Activated T-cell treated with anti-CD3 and anti-CD28 coated beads for 48 hours (primary cell): ENCODE data around the gene DPM1.

ENCODE experiments used
- DNase-seq: peaks from one replicate; pipeline ENCODE4 v3.0.0-alpha.2; 2020; ENCODE audit warnings: low read depth

Gene DPM1

DNA sequence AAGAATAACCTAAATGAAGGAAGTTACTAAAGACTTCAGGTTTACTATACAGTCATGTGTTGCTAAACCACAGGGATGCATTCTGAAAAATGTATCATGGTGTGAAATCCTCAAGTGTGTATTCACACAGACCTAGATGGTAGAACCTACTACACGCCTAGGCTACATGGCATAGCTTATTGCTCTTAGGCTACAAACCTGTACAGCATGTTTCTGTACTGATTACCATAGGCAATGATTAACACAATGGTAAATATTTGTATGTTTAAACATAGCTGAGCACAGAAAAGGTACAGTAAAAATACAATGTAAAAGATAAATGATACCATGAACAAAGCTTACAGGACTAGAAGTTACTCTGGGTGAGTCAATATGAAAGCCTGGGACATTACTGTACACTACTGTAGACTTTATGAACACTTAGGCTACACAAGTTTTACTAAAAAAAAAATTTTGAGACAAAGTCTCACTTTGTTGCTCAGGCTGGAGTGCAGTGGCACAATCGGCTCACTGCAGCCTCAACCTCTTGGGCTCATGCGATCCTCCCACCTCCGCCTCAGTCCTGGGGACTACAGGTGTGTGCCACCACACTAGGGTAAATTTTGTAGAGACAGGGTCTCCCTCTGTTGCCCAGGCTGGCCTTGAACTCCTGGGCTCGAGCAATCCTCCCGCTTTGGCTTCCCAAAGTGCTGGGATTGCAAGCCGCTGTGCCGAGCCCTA is 63.1 kb downstream of the DPM1 start:
- no peak for DNase-seq

DNA sequence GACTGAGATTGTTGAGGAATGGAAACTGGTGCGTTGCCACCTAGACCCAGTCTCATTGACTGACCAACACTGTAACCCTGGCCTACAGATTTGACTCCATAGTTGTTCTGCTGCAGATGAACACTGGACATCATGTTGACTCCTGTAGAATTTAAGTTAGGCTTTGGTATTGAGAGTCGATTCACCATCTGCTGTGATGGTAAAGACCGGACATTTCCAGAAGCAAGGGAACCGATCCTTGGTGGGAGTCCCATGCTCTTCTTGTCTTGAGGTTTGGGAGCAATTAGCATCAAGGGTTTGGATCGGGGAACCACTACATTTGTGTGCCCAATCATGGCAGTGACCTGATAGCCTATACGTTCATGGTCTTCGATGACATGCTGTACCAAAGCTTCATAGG is 64.7 kb downstream of the DPM1 start:
- no peak for DNase-seq

DNA sequence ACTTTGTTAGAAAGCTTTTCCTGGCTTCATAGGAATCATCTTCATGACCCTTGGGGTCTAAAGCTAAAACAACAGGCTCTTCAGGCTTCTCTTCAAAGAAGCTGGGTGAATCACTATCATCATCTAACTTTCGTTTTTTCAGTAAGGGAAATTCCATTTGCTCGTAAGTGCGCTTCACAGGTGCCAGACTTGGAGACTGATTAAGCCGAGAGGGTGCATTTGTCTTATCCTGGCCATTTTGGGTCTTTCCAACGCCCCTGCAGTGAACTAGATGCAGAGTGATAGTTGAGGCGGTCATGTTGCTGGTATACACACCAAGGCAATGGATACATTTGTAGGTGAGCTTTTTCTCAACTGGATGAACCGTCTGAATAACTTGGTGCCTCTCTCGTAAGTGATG is 65.9 kb downstream of the DPM1 start:
- no peak for DNase-seq

DNA sequence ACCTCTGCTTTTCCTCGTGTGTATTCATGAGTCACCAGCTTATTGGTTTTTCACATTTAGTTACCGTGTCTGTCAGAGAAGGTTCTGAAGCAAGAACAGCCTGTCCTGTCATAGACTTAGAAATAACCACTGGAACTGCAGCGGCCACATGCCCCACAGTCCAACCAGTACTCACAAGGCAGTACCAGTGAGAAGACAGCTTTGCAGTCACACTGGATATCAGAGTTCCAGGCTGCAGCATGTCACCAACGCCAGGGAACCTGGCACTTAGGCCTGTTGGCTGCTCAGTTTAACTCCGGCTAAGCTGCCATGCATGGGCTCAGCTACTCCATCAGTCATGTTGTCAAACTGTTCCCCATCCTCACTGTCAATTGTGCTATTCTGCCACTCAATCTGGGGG is 67.2 kb downstream of the DPM1 start:
- DNase-seq = no peak

DNA sequence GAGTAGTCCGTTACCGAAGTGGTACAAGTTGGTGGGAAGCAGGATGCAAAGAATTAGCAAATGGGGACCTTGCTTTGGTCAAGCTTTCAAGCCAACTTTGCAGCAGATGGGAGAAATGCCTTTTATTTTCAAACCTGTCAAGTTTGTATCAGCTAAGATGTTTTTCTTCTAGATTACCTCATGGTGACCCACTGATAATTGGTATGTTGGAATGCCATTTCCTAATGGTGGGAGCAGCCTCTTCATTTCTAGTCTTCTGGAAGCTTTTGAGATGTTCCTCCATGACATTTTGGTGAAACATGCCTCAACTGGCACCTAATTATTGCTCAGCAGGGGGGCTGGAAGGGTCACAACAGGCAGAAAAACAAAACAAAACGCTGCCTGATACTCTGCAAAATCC is 70.8 kb downstream of the DPM1 start:
- DNase-seq = no peak

DNA sequence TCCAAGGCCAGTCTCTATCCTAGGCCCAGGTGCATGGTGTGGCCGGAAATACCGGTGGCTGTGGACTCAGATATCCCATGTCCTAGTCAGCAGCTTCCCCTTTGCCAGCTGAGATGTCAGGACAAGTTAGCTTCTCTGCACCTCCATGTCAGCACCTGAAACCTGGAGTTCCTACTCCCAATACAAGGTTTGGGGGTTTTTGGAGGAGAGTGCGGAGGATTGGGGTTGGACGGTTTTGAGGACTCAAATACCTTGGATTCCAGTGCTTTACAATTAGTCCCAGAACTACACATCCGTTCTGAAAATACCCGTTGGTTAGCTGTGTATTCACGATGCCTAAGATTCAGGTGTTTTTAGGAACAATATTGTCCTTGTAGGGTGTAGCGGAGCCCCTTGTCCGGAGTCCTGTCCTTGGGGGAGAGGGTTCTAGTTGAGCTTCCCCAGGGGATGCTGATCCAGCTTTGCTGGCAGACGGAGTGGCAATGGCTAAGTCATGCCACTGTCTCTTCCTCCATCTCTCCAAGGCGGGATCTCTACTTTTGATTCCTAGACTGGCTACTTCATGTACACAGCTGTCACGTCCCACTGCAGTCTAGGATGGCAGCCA is 72.0 kb downstream of the DPM1 start:
- no peak for DNase-seq

DNA sequence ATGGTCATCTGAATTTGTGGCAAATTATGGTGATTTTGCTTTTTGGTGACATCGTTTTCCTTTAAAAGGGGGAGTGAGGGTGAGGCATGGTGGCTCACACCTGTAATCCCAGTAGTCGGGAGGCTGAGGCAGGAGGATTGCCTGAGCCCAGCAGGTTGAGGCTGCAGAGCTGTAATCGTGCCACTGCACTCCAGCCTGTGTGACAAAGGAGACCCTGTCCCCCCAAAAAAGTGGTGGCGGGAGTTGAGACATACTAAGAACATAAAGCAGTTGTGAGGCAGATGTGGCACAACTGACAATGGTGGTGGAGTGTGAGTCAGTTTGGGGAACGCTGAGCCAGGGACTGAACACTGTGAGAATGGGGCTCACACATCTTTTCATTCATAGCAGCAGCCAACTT is 72.6 kb downstream of the DPM1 start:
- no peak for DNase-seq

DNA sequence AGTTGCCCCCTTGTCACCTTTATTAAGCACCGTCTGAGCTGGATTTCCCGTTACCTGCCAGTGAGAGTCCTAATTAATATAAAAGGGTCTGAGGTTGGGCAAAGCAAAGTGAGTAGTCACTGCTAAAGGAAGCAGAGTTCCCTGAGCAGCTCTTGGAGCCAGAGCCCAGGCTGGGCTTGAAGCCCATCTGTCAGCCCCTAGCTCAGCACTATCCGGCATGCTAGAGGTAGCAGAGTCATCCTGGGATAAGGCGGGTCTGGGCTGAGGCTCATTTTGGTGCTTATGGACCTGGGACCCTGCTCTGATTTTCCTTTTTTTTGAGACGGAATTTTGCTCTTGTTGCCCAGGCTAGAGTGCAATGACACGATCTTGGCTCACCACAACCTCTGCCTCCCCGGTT is 73.3 kb downstream of the DPM1 start:
- DNase-seq = no peak
